RPMI7951 (cell line): ENCODE results near the gene DHCR7. TPM values are rescaled to one million over a fixed set of nuclear protein-coding genes. Genes with fewer than 3 reads are reported as not detected.

Source experiments
- total RNA-seq: library from RNA; depleted of rRNA; stranded (reverse); fragments of >200 nt; shearing (Covaris generic); gene quantifications from 2 replicates; pipeline ENCODE4 v1.2.3, GENCODE V29; 2014; rRNA removed

The DHCR7 gene
- total RNA-seq, 1 experiment from 2014 or later = 24.4 TPM

Other genes starting within 250 kb of the DHCR7 start
- under 0.01 and 0.10 TPM in 2 replicates for gene SHANK2, start 195.8 kb downstream of the DHCR7 start, total RNA-seq
- gene NADSYN1, start 4.8 kb upstream of the DHCR7 start, total RNA-seq = 29.0 and 36.9 TPM in 2 replicates
- not detected in 2 replicates for gene KRTAP5-7, start 78.9 kb upstream of the DHCR7 start, total RNA-seq
- gene KRTAP5-8, start 89.6 kb upstream of the DHCR7 start, total RNA-seq = not detected in 2 replicates
- not detected in 2 replicates for gene KRTAP5-9, start 100.0 kb upstream of the DHCR7 start, total RNA-seq
- not detected in 2 replicates for gene KRTAP5-10, start 117.2 kb upstream of the DHCR7 start, total RNA-seq
- not detected in 2 replicates for gene KRTAP5-11, start 134.5 kb upstream of the DHCR7 start, total RNA-seq